ENCODE results near the gene L1CAM.

Gene L1CAM

GRCh38 chrX:153927922-153928760, 42.2 kb upstream of the L1CAM start:
- peak; percentile 11 for TF ChIP-seq CTCF (conservative IDR thresholded peaks at IDR 0.05; ENCODE audit: control insufficient read depth, insufficient read depth, low read depth, low read length)
- DNase-seq (ENCODE audit: low read depth) = peak; percentile 98
- H3K4me3 ChIP-seq (ENCODE audit: control insufficient read depth, low read depth, low read length) = peak overlapping the region; percentile 46

GRCh38 chrX:153927672-153927921, 41.6 kb upstream of the L1CAM start:
- no peak for TF ChIP-seq CTCF (conservative IDR thresholded peaks at IDR 0.05; ENCODE audit: control insufficient read depth, insufficient read depth, low read depth, low read length)
- no peak for DNase-seq (ENCODE audit: low read depth)
- H3K4me3 ChIP-seq (ENCODE audit: control insufficient read depth, low read depth, low read length) = peak overlapping the region; percentile 46

GRCh38 chrX:153926858-153927671, 41.1 kb upstream of the L1CAM start:
- peak; percentile 25 for DNase-seq (ENCODE audit: low read depth)
- no peak for TF ChIP-seq CTCF (conservative IDR thresholded peaks at IDR 0.05; ENCODE audit: control insufficient read depth, insufficient read depth, low read depth, low read length)
- H3K4me3 ChIP-seq (ENCODE audit: control insufficient read depth, low read depth, low read length) = peak overlapping the region; percentile 46

- H3K4me3 ChIP-seq (ENCODE audit: control insufficient read depth, low read depth, low read length) = no peak overlapping the region
- no peak for TF ChIP-seq CTCF (conservative IDR thresholded peaks at IDR 0.05; ENCODE audit: control insufficient read depth, insufficient read depth, low read depth, low read length)
- no peak for DNase-seq (ENCODE audit: low read depth)
Observed at GRCh38 chrX:153926552-153926857, 40.5 kb upstream of the L1CAM start.

- no peak for TF ChIP-seq CTCF (conservative IDR thresholded peaks at IDR 0.05; ENCODE audit: control insufficient read depth, insufficient read depth, low read depth, low read length)
- H3K4me3 ChIP-seq (ENCODE audit: control insufficient read depth, low read depth, low read length) = no peak within 1 kb of the TSS
- DNase-seq (ENCODE audit: low read depth) = no peak
Observed at GRCh38 chrX:153925739-153926551, 40.0 kb upstream of the L1CAM start, which contains the start of gene ARHGAP4. Gene ARHGAP4, minus strand, starts transcription at chrX:153926264. Its CDS starts 62 bp downstream, at chrX:153926202.

- no peak for TF ChIP-seq CTCF (conservative IDR thresholded peaks at IDR 0.05; ENCODE audit: control insufficient read depth, insufficient read depth, low read depth, low read length)
- no peak overlapping the region for H3K4me3 ChIP-seq (ENCODE audit: control insufficient read depth, low read depth, low read length)
- no peak for DNase-seq (ENCODE audit: low read depth)
Observed at GRCh38 chrX:153925387-153925738, 39.4 kb upstream of the L1CAM start.
